LNCaP clone FGC (cell line): ENCODE measurements around the gene MS4A13.

ENCODE experiments used
- DNase-seq: peaks from one replicate; pipeline ENCODE4 v3.0.0-alpha.2; 2011; ENCODE audit warnings: low read depth
- H3K4me3 ChIP-seq: 2 replicates; pipeline ENCODE4 v1.5.1; 2011; ENCODE audit warnings: mild to moderate bottlenecking, low read depth, low read length, control low read depth
- TF ChIP-seq, protein P1 (sequence below): IDR thresholded peaks from 2 replicates; pipeline ENCODE4 v1.5.1; 2012; ENCODE audit warnings: mild to moderate bottlenecking; ENCODE audit not compliant: control insufficient read depth, insufficient read depth; ENCODE audit errors: extremely low read depth

Gene MS4A13

GRCh38 chr11:60544077-60544476 is 28.9 kb downstream of the MS4A13 start:
- TF ChIP-seq, protein P1, sequence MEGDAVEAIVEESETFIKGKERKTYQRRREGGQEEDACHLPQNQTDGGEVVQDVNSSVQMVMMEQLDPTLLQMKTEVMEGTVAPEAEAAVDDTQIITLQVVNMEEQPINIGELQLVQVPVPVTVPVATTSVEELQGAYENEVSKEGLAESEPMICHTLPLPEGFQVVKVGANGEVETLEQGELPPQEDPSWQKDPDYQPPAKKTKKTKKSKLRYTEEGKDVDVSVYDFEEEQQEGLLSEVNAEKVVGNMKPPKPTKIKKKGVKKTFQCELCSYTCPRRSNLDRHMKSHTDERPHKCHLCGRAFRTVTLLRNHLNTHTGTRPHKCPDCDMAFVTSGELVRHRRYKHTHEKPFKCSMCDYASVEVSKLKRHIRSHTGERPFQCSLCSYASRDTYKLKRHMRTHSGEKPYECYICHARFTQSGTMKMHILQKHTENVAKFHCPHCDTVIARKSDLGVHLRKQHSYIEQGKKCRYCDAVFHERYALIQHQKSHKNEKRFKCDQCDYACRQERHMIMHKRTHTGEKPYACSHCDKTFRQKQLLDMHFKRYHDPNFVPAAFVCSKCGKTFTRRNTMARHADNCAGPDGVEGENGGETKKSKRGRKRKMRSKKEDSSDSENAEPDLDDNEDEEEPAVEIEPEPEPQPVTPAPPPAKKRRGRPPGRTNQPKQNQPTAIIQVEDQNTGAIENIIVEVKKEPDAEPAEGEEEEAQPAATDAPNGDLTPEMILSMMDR: no peak
- no peak for DNase-seq

DNA sequence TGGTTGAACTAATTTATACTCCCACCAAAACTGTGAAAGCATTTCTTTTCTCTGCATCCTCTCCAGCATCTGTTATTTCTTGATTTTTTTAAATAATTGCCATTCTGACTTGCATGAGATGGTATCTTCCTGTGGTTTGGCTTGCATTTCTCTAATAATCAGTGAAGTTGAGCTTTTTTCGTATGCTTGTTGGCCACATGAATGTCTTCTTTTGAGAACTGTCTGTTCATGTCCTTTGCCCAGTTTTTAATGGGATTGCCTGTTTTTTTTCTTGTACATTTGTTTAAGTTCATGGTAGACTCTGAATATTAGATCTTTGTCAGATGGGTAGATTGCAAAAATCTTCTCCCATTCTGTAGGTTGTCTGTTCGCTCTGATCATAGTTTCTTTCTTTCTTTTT is 46.1 kb downstream of the MS4A13 start:
- H3K4me3 ChIP-seq: no peak overlapping the region
- TF ChIP-seq, protein P1: no peak
- no peak for DNase-seq

More at GRCh38 chr11:60544077-60544476, 28.9 kb downstream of the MS4A13 start:
- H3K4me3 ChIP-seq: no peak overlapping the region

GRCh38 chr11:60563553-60564235 is 48.5 kb downstream of the MS4A13 start:
- TF ChIP-seq, protein P1: no peak
- DNase-seq: no peak
- H3K4me3 ChIP-seq: no peak overlapping the region

- TF ChIP-seq, protein P1: no peak
- DNase-seq: no peak
- H3K4me3 ChIP-seq: no peak overlapping the region
Measured at GRCh38 chr11:60566776-60567175, 51.6 kb downstream of the MS4A13 start.

DNA sequence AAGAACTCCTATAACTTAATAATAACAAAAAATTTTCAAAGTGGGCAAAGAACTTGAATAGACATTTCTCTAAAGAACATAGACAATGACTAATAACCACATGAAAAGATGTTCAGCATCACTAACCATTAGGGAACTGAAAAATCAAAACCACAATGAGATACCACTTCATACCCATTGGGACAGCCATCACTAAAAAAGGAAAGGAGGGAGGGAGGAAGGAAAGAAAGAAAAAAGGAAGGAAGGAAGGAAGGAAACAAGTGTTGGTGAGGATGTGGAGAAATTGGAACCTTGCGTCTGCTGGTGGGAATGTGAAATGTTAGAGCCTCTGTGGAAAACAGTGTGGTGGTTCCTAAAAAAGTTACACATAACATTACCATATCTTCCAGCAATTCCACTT is 55.8 kb downstream of the MS4A13 start:
- no peak for DNase-seq
- no peak overlapping the region for H3K4me3 ChIP-seq
- TF ChIP-seq, protein P1: no peak

GRCh38 chr11:60589611-60590010 is 74.4 kb downstream of the MS4A13 start:
- H3K4me3 ChIP-seq: no peak overlapping the region
- DNase-seq: no peak
- TF ChIP-seq, protein P1: peak; percentile 38
